ENCODE data around the gene SEMA3F. TPM values are rescaled to one million over a fixed set of nuclear protein-coding genes. Genes with fewer than 3 reads are reported as not detected.
"Not testable (repeated sequence)": the region's sequence is repeated elsewhere in the genome, so short reads cannot be mapped to it uniquely, and the experiment has no call there.

The SEMA3F gene
- total and polyA plus RNA-seq, 8 donors, result 26.0 to 56.2 (median 46.7) TPM

- Histone ChIP-seq H3K9me3 (no peaks in the 10 kb centered on the region), H3K36me3 (no peaks in the 10 kb centered on the region), H3K4me1 (peaks cover 5 to 7% of the 10 kb centered on the region in 2 donors), H3K27me3 (peaks cover 14 to 22% of the 10 kb centered on the region in 2 donors), H3K4me3 (no peak overlapping the region), H3K27ac (no peak overlapping the region)
- no peak for ATAC-seq
- TF ChIP-seq, protein P1, sequence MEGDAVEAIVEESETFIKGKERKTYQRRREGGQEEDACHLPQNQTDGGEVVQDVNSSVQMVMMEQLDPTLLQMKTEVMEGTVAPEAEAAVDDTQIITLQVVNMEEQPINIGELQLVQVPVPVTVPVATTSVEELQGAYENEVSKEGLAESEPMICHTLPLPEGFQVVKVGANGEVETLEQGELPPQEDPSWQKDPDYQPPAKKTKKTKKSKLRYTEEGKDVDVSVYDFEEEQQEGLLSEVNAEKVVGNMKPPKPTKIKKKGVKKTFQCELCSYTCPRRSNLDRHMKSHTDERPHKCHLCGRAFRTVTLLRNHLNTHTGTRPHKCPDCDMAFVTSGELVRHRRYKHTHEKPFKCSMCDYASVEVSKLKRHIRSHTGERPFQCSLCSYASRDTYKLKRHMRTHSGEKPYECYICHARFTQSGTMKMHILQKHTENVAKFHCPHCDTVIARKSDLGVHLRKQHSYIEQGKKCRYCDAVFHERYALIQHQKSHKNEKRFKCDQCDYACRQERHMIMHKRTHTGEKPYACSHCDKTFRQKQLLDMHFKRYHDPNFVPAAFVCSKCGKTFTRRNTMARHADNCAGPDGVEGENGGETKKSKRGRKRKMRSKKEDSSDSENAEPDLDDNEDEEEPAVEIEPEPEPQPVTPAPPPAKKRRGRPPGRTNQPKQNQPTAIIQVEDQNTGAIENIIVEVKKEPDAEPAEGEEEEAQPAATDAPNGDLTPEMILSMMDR (IDR thresholded peaks at IDR 0.05), result no peak
- DNase-seq, result no peak
- intact Hi-C loops (cut with DNase I), result no loop called here
Observed at GRCh38 chr3:50210176-50210509, 55.0 kb downstream of the SEMA3F start.

DNA sequence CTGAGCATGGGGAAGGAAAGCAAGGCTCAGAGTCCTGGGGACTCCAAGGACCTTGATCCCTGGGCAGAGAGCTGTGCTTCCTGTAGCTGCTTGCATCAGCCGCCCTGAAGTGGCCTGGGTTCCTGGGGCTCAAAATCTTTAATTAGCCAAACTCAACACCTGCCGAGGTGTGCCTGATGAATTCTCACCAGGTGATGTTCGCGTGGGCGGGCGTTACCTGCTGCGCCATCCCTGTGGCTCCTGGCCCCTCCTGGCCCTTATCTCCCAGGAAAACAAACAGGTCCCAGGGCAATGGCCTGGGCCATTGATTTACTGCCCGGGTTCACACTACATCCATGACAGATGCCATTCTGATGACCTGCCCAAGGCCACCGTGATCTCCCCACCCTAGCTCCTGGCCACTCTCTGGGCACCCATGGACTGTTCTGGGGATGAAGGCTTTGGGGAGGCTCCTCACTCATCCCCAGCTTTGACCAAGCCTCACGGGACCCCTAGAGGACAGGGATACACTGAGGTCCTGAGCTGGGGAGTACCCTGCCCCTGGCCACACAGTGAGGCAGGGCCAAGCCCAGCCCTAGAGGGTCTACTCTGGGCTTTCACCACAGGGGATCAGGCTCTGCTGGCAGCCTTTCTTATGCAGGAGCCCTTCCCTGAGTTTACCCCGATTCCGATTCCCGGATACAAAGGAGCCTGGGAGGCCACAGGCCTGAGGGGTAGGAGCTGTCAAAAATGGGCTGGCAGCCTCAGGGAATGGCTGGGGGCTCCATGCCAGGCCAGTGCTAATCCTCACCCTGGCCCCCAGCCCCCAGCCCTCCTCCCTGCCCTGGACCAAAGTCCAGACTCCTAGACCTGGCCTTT is 55.6 kb downstream of the SEMA3F start:
- Histone ChIP-seq H3K36me3 (no peaks in the 10 kb centered on the region), H3K27ac (no peak overlapping the region), H3K4me1 (peaks cover 0 to 1% of the 10 kb centered on the region in 2 donors), H3K27me3 (peaks cover 8 to 16% of the 10 kb centered on the region in 2 donors), H3K4me3 (no peak overlapping the region), H3K9me3 (no peaks in the 10 kb centered on the region)
- DNase-seq (no peak), ATAC-seq (no peak)
- TF ChIP-seq, protein P1 (IDR thresholded peaks at IDR 0.05), result no peak
- intact Hi-C loops (cut with DNase I), result no loop called here

- H3K36me3 ChIP-seq; H3K4me3 ChIP-seq; H3K9me3 ChIP-seq; ATAC-seq; H3K27ac ChIP-seq; intact Hi-C loops (cut with DNase I); H3K4me1 ChIP-seq; DNase-seq: not testable (repeated sequence)
- H3K27me3 ChIP-seq, result peaks cover 3 to 10% of the 10 kb centered on the region in 2 donors
Observed at GRCh38 chr3:50211368-50211717, 56.2 kb downstream of the SEMA3F start.

DNA sequence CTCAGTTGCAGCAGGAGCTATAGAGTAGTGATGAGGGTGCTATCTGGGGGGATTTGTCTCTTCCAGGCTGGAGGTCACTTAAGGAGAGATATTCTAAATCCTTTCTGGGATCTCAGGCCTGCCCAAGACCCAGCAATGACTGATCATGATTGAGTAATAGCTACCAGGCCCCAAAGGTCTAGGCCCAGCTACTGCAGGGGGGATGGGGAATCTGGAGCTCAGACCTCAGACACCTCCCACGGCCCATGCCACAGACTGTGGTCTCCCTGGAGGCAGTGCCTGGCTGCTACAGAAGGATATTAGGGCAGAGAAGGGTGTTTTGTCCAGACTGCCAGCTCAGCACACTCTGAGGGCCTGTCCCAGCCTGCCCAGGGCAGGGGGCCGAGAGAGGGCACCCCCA is 56.8 kb downstream of the SEMA3F start:
- no peak for DNase-seq
- ATAC-seq, result no peak
- H3K4me1 ChIP-seq, result no peaks in the 10 kb centered on the region
- no peaks in the 10 kb centered on the region for H3K9me3 ChIP-seq
- no peaks in the 10 kb centered on the region for H3K36me3 ChIP-seq
- H3K27ac ChIP-seq, result no peak overlapping the region
- TF ChIP-seq, protein P1 (IDR thresholded peaks at IDR 0.05), result no peak
- intact Hi-C loops (cut with DNase I), result no loop called here
- H3K27me3 ChIP-seq, result peaks cover 0 to 5% of the 10 kb centered on the region in 2 donors
- H3K4me3 ChIP-seq, result no peak overlapping the region

GRCh38 chr3:50212502-50212901 is 57.4 kb downstream of the SEMA3F start:
- intact Hi-C loops (cut with DNase I), result no loop called here
- Histone ChIP-seq H3K4me3 (no peak overlapping the region), H3K36me3 (no peaks in the 10 kb centered on the region), H3K9me3 (no peaks in the 10 kb centered on the region), H3K27ac (no peak overlapping the region), H3K4me1 (no peaks in the 10 kb centered on the region), H3K27me3 (peaks cover 0 to 4% of the 10 kb centered on the region in 2 donors)
- DNase-seq, result no peak
- ATAC-seq, result no peak
- TF ChIP-seq, protein P1 (IDR thresholded peaks at IDR 0.05), result no peak

DNA sequence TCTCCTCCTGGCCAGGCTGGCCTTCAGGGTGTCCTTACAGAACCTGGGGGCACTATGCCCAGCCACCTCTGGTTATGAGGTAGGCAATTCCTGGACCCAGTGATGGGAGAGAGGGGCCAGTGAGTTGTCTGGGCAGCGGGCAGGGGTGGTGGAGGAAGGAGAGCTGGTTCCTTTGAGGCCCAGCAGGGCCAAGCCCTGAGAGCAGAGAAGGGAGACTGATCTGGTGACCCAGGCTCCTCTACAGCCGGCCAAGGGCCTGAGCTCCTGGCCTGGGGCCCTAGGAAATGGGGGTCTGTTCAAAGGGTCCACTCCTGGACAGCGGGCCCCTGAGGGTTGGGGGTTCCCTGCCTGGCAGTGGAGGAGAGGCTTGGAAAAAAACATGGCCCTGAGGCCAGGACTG is 57.8 kb downstream of the SEMA3F start:
- Histone ChIP-seq H3K9me3 (no peaks in the 10 kb centered on the region), H3K27ac (no peak overlapping the region), H3K4me3 (no peak overlapping the region), H3K36me3 (no peaks in the 10 kb centered on the region), H3K4me1 (no peaks in the 10 kb centered on the region), H3K27me3 (peaks cover 0 to 2% of the 10 kb centered on the region in 2 donors)
- intact Hi-C loops (cut with DNase I), result no loop called here
- DNase-seq (no peak), ATAC-seq (no peak)
- TF ChIP-seq, protein P1 (IDR thresholded peaks at IDR 0.05), result no peak

All from left lung (tissue), 10 donors.